MM.1S (cell line): ENCODE data around the gene PI3.

ENCODE experiments used
- EZH2 ChIP-seq: fragments of 300-600 bp; sonication (generic); optimal IDR thresholded peaks from 2 replicates; pipeline ENCODE3; 2017; ENCODE audit warnings: low read depth, mild to moderate bottlenecking, antibody characterized with exemption, low read length, mixed read lengths
- TF ChIP-seq, protein P1 (sequence below): fragments of 300-600 bp; sonication (generic); IDR thresholded peaks from 2 replicates; pipeline ENCODE4 v1.5.1; 2016; ENCODE audit warnings: antibody characterized with exemption, low read length, mixed read lengths

DNA sequence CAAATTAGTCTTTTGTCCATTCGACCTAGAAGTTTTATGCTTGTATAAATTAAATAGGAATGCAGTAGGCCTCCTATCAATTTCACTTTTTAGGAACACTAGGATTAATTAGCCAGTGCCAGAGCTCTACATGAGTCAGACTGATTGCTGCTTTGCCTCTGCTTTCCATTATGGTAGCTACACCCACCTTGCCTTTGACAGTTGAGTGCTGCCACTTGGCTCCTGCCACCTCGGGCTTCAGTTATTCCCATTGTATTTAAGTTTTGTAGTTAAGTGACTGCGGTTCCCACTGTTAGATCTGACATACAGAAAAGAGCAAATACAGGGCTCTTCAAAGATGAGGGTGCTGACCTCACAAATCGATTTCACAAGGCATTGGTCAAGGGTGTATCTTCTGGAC, 33.9 kb upstream of the PI3 start:
- TF ChIP-seq, protein P1, sequence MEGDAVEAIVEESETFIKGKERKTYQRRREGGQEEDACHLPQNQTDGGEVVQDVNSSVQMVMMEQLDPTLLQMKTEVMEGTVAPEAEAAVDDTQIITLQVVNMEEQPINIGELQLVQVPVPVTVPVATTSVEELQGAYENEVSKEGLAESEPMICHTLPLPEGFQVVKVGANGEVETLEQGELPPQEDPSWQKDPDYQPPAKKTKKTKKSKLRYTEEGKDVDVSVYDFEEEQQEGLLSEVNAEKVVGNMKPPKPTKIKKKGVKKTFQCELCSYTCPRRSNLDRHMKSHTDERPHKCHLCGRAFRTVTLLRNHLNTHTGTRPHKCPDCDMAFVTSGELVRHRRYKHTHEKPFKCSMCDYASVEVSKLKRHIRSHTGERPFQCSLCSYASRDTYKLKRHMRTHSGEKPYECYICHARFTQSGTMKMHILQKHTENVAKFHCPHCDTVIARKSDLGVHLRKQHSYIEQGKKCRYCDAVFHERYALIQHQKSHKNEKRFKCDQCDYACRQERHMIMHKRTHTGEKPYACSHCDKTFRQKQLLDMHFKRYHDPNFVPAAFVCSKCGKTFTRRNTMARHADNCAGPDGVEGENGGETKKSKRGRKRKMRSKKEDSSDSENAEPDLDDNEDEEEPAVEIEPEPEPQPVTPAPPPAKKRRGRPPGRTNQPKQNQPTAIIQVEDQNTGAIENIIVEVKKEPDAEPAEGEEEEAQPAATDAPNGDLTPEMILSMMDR = no peak
- TF ChIP-seq EZH2 = no peak
